SK-N-SH (cell line): ENCODE data around the gene MRPS2.

Source experiments
- CHD2 ChIP-seq: fragments of 150-350 bp; IDR thresholded peaks from 2 replicates; pipeline ENCODE4 v1.6.1; 2018; ENCODE audit warnings: low read length; ENCODE audit not compliant: partially characterized antibody
- EP300 ChIP-seq, 2 experiments: IDR thresholded peaks; 2 replicates each; pipeline versions ENCODE4 v1.4.0 to v1.6.1; 2012; ENCODE audit warnings: borderline replicate concordance in 1 of 2, low read depth in 1 of 2, low read length in 1 of 2
- FOXJ3 ChIP-seq: sonication (generic); formaldehyde crosslinking; IDR thresholded peaks from 2 replicates; pipeline ENCODE4 v1.5.1; 2020; ENCODE audit warnings: mild to moderate bottlenecking, missing genetic modification reagents
- RXRA ChIP-seq: IDR thresholded peaks from 2 replicates; pipeline ENCODE4 v1.4.0; 2012; ENCODE audit warnings: low read depth, mild to moderate bottlenecking, borderline replicate concordance
- TAF1 ChIP-seq: IDR thresholded peaks from 2 replicates; pipeline ENCODE4 v1.6.1; 2012; ENCODE audit warnings: low read depth, mild to moderate bottlenecking, low read length, moderate library complexity, borderline replicate concordance
- TF ChIP-seq, protein P1 (sequence below): fragments of 200-600 bp; sonication (generic); IDR thresholded peaks from 2 replicates; pipeline ENCODE4 v1.6.1; 2017; ENCODE audit warnings: antibody characterized with exemption, mild to moderate bottlenecking, moderate library complexity
- TF ChIP-seq, protein P2 (sequence below): IDR thresholded peaks from 2 replicates; pipeline ENCODE4; 2012
- TF ChIP-seq, protein P3 (sequence below): IDR thresholded peaks from 2 replicates; pipeline ENCODE4 v1.4.0; 2012; ENCODE audit warnings: low read depth
- TF ChIP-seq, protein P4 (sequence below): fragments of 150-350 bp; IDR thresholded peaks from 2 replicates; pipeline ENCODE4 v1.6.1; 2017; ENCODE audit warnings: antibody characterized with exemption, low read length, low read depth, borderline replicate concordance
- TF ChIP-seq, protein P5 (sequence below): IDR thresholded peaks from 2 replicates; pipeline ENCODE4 v1.4.0; 2012; ENCODE audit warnings: low read depth, borderline replicate concordance
- TF ChIP-seq, protein P6 (sequence below): IDR thresholded peaks from 2 replicates; pipeline ENCODE4 v1.4.0; 2012; ENCODE audit warnings: low read depth, borderline replicate concordance

DNA sequence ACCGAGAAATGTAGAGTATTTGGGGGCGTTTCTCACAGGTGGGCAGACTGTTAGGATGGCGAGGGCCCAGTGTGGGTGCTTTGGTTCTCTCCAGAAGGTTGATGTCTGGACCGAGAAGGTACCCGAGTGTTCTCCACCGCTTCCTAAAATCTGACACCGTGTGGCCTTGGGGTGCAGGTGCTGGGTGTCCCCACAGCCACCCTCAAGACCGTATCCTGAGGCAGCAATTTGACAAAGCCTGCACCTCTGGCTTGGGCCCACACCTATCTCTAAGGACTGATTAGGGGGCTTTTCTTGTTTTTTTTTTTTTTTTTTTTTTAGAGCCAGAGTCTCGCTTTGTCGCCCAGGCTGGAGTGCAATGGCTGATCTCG is 19.6 kb upstream of the MRPS2 start:
- TF ChIP-seq EP300 (IDR thresholded peaks at IDR 0.05; ENCODE audit: borderline replicate concordance in 1 of 2, low read depth in 1 of 2, low read length in 1 of 2) (no peak), FOXJ3 (CRISPR knock-in tag) (no peak), CHD2 (no peak), TAF1 (no peak), RXRA (no peak)
- TF ChIP-seq, protein P1, sequence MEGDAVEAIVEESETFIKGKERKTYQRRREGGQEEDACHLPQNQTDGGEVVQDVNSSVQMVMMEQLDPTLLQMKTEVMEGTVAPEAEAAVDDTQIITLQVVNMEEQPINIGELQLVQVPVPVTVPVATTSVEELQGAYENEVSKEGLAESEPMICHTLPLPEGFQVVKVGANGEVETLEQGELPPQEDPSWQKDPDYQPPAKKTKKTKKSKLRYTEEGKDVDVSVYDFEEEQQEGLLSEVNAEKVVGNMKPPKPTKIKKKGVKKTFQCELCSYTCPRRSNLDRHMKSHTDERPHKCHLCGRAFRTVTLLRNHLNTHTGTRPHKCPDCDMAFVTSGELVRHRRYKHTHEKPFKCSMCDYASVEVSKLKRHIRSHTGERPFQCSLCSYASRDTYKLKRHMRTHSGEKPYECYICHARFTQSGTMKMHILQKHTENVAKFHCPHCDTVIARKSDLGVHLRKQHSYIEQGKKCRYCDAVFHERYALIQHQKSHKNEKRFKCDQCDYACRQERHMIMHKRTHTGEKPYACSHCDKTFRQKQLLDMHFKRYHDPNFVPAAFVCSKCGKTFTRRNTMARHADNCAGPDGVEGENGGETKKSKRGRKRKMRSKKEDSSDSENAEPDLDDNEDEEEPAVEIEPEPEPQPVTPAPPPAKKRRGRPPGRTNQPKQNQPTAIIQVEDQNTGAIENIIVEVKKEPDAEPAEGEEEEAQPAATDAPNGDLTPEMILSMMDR = no peak
- TF ChIP-seq, protein P2, sequence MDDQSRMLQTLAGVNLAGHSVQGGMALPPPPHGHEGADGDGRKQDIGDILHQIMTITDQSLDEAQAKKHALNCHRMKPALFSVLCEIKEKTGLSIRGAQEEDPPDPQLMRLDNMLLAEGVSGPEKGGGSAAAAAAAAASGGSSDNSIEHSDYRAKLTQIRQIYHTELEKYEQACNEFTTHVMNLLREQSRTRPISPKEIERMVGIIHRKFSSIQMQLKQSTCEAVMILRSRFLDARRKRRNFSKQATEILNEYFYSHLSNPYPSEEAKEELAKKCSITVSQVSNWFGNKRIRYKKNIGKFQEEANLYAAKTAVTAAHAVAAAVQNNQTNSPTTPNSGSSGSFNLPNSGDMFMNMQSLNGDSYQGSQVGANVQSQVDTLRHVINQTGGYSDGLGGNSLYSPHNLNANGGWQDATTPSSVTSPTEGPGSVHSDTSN = no peak
- TF ChIP-seq, protein P3, sequence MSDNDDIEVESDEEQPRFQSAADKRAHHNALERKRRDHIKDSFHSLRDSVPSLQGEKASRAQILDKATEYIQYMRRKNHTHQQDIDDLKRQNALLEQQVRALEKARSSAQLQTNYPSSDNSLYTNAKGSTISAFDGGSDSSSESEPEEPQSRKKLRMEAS = no peak
- TF ChIP-seq, protein P4, sequence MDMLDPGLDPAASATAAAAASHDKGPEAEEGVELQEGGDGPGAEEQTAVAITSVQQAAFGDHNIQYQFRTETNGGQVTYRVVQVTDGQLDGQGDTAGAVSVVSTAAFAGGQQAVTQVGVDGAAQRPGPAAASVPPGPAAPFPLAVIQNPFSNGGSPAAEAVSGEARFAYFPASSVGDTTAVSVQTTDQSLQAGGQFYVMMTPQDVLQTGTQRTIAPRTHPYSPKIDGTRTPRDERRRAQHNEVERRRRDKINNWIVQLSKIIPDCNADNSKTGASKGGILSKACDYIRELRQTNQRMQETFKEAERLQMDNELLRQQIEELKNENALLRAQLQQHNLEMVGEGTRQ = no peak
- TF ChIP-seq, protein P5, sequence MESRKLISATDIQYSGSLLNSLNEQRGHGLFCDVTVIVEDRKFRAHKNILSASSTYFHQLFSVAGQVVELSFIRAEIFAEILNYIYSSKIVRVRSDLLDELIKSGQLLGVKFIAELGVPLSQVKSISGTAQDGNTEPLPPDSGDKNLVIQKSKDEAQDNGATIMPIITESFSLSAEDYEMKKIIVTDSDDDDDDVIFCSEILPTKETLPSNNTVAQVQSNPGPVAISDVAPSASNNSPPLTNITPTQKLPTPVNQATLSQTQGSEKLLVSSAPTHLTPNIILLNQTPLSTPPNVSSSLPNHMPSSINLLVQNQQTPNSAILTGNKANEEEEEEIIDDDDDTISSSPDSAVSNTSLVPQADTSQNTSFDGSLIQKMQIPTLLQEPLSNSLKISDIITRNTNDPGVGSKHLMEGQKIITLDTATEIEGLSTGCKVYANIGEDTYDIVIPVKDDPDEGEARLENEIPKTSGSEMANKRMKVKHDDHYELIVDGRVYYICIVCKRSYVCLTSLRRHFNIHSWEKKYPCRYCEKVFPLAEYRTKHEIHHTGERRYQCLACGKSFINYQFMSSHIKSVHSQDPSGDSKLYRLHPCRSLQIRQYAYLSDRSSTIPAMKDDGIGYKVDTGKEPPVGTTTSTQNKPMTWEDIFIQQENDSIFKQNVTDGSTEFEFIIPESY = no peak
- TF ChIP-seq, protein P6, sequence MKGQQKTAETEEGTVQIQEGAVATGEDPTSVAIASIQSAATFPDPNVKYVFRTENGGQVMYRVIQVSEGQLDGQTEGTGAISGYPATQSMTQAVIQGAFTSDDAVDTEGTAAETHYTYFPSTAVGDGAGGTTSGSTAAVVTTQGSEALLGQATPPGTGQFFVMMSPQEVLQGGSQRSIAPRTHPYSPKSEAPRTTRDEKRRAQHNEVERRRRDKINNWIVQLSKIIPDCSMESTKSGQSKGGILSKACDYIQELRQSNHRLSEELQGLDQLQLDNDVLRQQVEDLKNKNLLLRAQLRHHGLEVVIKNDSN = no peak
